Gastrocnemius medialis (tissue), 4 donors: ENCODE data around the gene CLIP4.

ENCODE experiments used
- POLR2A ChIP-seq, 2 donors: fragments of 450-650 bp; IDR thresholded peaks; one replicate each; pipeline ENCODE4 v1.6.1; 2017; ENCODE audit warnings: antibody characterized with exemption in 2 of 2, mild to moderate bottlenecking in 2 of 2, moderate library complexity in 2 of 2
- TF ChIP-seq, protein P1 (sequence below), 5 experiments: fragments of 450-650 bp in 3 of 5; fragments of 200-600 bp in 2 of 5; sonication (generic) in 2 of 5; IDR thresholded peaks in 4 of 5; conservative IDR thresholded peaks in 1 of 5; 1 replicate in 4 of 5; 2 replicates in 1 of 5; pipeline ENCODE4 v1.5.1; 2016 to 2019; ENCODE audit warnings: antibody characterized with exemption in 5 of 5, mild to moderate bottlenecking in 3 of 5, moderate library complexity in 3 of 5

DNA sequence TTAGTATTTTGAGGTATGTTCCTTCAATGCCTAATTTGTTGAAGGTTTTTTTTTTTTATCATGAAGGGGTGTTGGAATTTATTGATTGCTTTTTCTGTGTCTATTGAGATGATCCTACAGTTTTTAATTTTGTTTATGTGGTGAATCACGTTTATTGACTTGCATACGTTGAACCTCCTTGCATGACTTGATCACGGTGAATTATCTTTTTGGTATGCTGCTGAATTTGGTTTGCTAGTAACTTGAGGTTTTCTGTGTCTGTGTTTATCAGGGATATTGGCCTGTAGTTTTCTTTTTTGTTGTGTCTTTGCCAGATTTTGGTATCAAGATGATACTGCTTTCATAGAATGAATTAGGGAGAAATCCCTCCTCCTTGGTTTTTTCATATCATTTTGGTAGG lies 23.9 kb downstream of the CLIP4 start:
- TF ChIP-seq, protein P1, sequence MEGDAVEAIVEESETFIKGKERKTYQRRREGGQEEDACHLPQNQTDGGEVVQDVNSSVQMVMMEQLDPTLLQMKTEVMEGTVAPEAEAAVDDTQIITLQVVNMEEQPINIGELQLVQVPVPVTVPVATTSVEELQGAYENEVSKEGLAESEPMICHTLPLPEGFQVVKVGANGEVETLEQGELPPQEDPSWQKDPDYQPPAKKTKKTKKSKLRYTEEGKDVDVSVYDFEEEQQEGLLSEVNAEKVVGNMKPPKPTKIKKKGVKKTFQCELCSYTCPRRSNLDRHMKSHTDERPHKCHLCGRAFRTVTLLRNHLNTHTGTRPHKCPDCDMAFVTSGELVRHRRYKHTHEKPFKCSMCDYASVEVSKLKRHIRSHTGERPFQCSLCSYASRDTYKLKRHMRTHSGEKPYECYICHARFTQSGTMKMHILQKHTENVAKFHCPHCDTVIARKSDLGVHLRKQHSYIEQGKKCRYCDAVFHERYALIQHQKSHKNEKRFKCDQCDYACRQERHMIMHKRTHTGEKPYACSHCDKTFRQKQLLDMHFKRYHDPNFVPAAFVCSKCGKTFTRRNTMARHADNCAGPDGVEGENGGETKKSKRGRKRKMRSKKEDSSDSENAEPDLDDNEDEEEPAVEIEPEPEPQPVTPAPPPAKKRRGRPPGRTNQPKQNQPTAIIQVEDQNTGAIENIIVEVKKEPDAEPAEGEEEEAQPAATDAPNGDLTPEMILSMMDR (IDR thresholded peaks at IDR 0.05 in 4 of 5, conservative IDR thresholded peaks at IDR 0.05 in 1 of 5), result no peak
- no peak for TF ChIP-seq POLR2A (IDR thresholded peaks at IDR 0.05)
